ENCODE results near the gene LRRC18. TPM values are rescaled to one million over a fixed set of nuclear protein-coding genes. Genes with fewer than 3 reads are reported as not detected.
A peak's percentile ranks its signal among the peaks of the same experiment; 100 is the strongest.

Gene LRRC18
- total RNA-seq, 1 experiment from 2014 or later = not detected

- TF ChIP-seq CTCF (conservative IDR thresholded peaks at IDR 0.05) = no peak
- H2BK120ac ChIP-seq (ENCODE audit: low read depth, low read length, poor library complexity, severe bottlenecking) = no peak overlapping the region
- H4K8ac ChIP-seq (replicated peaks; ENCODE audit: insufficient read length, low read depth, low read length) = no peak overlapping the region
- no peak overlapping the region for H3T11ph ChIP-seq (ENCODE audit: low read length)
- H3K27me3 ChIP-seq (ENCODE audit: insufficient read depth, low read length) = no peaks in the 10 kb centered on the region
- no peaks in the 10 kb centered on the region; a peak in 2 of 7 replicates for H3K36me3 Mint-ChIP-seq (ENCODE audit: insufficient read depth in 1 of 3, low read depth in 3 of 3)
- peaks cover 3% of the 10 kb centered on the region; the same call in 1 of the 2 replicates for H3K4me1 ChIP-seq (ENCODE audit: insufficient read depth, low read length)
- H3K79me1 ChIP-seq (ENCODE audit: insufficient read depth, low read depth, low read length, poor library complexity, severe bottlenecking) = no peaks in the 10 kb centered on the region
- H3K4me3 Mint-ChIP-seq = no peak overlapping the region
- no peaks in the 10 kb centered on the region for H3K79me2 ChIP-seq (ENCODE audit: insufficient read depth, low read length)
- no peak overlapping the region for H4K5ac ChIP-seq (ENCODE audit: insufficient read length, low read depth, low read length)
- H3K27ac ChIP-seq (ENCODE audit: insufficient read length, low read depth, low read length) = no peak overlapping the region
- DNase-seq = no peak
- H3K27ac Mint-ChIP-seq = 0 out of 7 replicates have a peak overlapping the region, but pooled peaks of 1 of the 3 experiments have one; percentile 18
- H4K91ac ChIP-seq (ENCODE audit: insufficient read length, low read depth, low read length) = no peak overlapping the region
- H2AFZ ChIP-seq (ENCODE audit: low read length) = no peak overlapping the region
- peaks cover 0 to 4% of the 10 kb centered on the region in 2 experiments; a peak in 2 of 5 replicates for H3K9me3 Mint-ChIP-seq
- peaks cover 3 to 9% of the 10 kb centered on the region in 2 experiments; a peak in 3 of 4 replicates for H3K4me1 Mint-ChIP-seq
- H2BK5ac ChIP-seq (ENCODE audit: insufficient read length, low read length) = no peak overlapping the region
- H3K9ac ChIP-seq (ENCODE audit: extremely low read depth, insufficient read length, low read length) = no peak overlapping the region
- H3K18ac ChIP-seq (ENCODE audit: insufficient read length, low read depth, low read length) = no peak overlapping the region
- H4K20me1 ChIP-seq (ENCODE audit: control insufficient read depth, insufficient read depth, insufficient read length) = no peaks in the 10 kb centered on the region
- H2AK5ac ChIP-seq (ENCODE audit: insufficient read length, low read length) = no peak overlapping the region
- no peak overlapping the region for H3K4me2 ChIP-seq (ENCODE audit: insufficient read depth, insufficient read length, low read length)
- H2BK20ac ChIP-seq (ENCODE audit: low read depth, low read length, poor library complexity, severe bottlenecking) = no peak overlapping the region
- H3K14ac ChIP-seq (ENCODE audit: insufficient read depth, low read length) = no peak overlapping the region
- H3K23me2 ChIP-seq (ENCODE audit: insufficient read length, low read depth, low read length, poor library complexity, severe bottlenecking) = no peaks in the 10 kb centered on the region
- H3K4ac ChIP-seq (ENCODE audit: low read depth, low read length) = no peak overlapping the region
- H3K23ac ChIP-seq (ENCODE audit: insufficient read length, low read depth, low read length) = no peak overlapping the region
- no peaks in the 10 kb centered on the region; the same call in 1 of the 2 replicates for H3K27me3 Mint-ChIP-seq (ENCODE audit: low read depth)
- H3K9me3 ChIP-seq (ENCODE audit: control insufficient read depth, low read depth, low read length) = no peaks in the 10 kb centered on the region
- H2BK12ac ChIP-seq (ENCODE audit: insufficient read length, low read depth, low read length) = no peak overlapping the region
- no CpG with 5 or more reads among the region's 4 CpGs for WGBS (ENCODE audit: extremely low coverage, insufficient read length, low lambda C conversion rate)
- H3K56ac ChIP-seq (ENCODE audit: insufficient read length, low read depth, low read length) = no peak overlapping the region
- H2BK15ac ChIP-seq (ENCODE audit: low read depth, low read length) = no peak overlapping the region
These were observed 55.9 kb downstream of the LRRC18 start for GRCh38 chr10:48883701-48884100.

All from H9 (cell line).